ENCODE measurements around the gene FGF6. TPM values are rescaled to one million over a fixed set of nuclear protein-coding genes. Genes with fewer than 3 reads are reported as not detected.

FGF6 gene
- total and polyA plus RNA-seq, 2 donors (not counting 1 experiment from before 2014, with no cell fraction given), result not detected

- Histone ChIP-seq H3K36me3 (ENCODE audit: control insufficient read depth, insufficient read depth, low read length) (no peaks in the 10 kb centered on the region), H3K4me1 (ENCODE audit: control insufficient read depth, extremely low read depth, insufficient read depth, low read length) (no peaks in the 10 kb centered on the region), H3K4me3 (replicated peaks in 1 of 4; ENCODE audit: control extremely low read depth in 1 of 4, insufficient read depth in 1 of 4, low read depth in 3 of 4, low read length in 4 of 4) (no peak overlapping the region), H2AFZ (ENCODE audit: low read length) (no peak overlapping the region), H3K9ac (ENCODE audit: insufficient read depth, low read length) (no peak overlapping the region), H3K27ac (ENCODE audit: insufficient read depth, low read length) (no peak overlapping the region), H3K27me3 (ENCODE audit: control insufficient read depth, insufficient read depth, low read length) (no peaks in the 10 kb centered on the region), H3K4me2 (ENCODE audit: extremely low read depth, insufficient read depth, low read length) (no peak overlapping the region), H4K20me1 (ENCODE audit: control insufficient read depth, extremely low read depth, insufficient read depth, low read length) (no peaks in the 10 kb centered on the region), H3K79me2 (ENCODE audit: control insufficient read depth, insufficient read depth, low read length) (no peaks in the 10 kb centered on the region), H3K9me3 (ENCODE audit: control insufficient read depth, insufficient read depth, low read depth, low read length) (no peaks in the 10 kb centered on the region)
- DNase-seq (ENCODE audit: low read depth in 2 of 2), result no peak
- TF ChIP-seq CTCF (conservative IDR thresholded peaks at IDR 0.05 in 1 of 2, IDR thresholded peaks at IDR 0.05 in 1 of 2; ENCODE audit: low read depth in 1 of 2, low read length in 2 of 2) (no peak), EZH2 (IDR thresholded peaks at IDR 0.05; ENCODE audit: low read length, missing control alignments) (no peak)
Measured at GRCh38 chr12:4431866-4432265, 13.7 kb downstream of the FGF6 start.

GRCh38 chr12:4431436-4431835, 14.2 kb downstream of the FGF6 start:
- DNase-seq (ENCODE audit: low read depth in 2 of 2), result no peak
- no peaks in the 10 kb centered on the region for H3K4me1 ChIP-seq (ENCODE audit: control insufficient read depth, extremely low read depth, insufficient read depth, low read length)
- no peak overlapping the region for H3K9ac ChIP-seq (ENCODE audit: insufficient read depth, low read length)
- H3K4me2 ChIP-seq (ENCODE audit: extremely low read depth, insufficient read depth, low read length), result no peak overlapping the region
- H3K79me2 ChIP-seq (ENCODE audit: control insufficient read depth, insufficient read depth, low read length), result no peaks in the 10 kb centered on the region
- H3K27ac ChIP-seq (ENCODE audit: insufficient read depth, low read length), result no peak overlapping the region
- no peaks in the 10 kb centered on the region for H3K27me3 ChIP-seq (ENCODE audit: control insufficient read depth, insufficient read depth, low read length)
- H2AFZ ChIP-seq (ENCODE audit: low read length), result no peak overlapping the region
- H3K4me3 ChIP-seq (replicated peaks in 1 of 4; ENCODE audit: control extremely low read depth in 1 of 4, insufficient read depth in 1 of 4, low read depth in 3 of 4, low read length in 4 of 4), result no peak overlapping the region
- H3K36me3 ChIP-seq (ENCODE audit: control insufficient read depth, insufficient read depth, low read length), result no peaks in the 10 kb centered on the region
- H4K20me1 ChIP-seq (ENCODE audit: control insufficient read depth, extremely low read depth, insufficient read depth, low read length), result no peaks in the 10 kb centered on the region
- H3K9me3 ChIP-seq (ENCODE audit: control insufficient read depth, insufficient read depth, low read depth, low read length), result no peaks in the 10 kb centered on the region
- TF ChIP-seq CTCF (conservative IDR thresholded peaks at IDR 0.05 in 1 of 2, IDR thresholded peaks at IDR 0.05 in 1 of 2; ENCODE audit: low read depth in 1 of 2, low read length in 2 of 2), result no peak
- no peak for TF ChIP-seq EZH2 (IDR thresholded peaks at IDR 0.05; ENCODE audit: low read length, missing control alignments)

GRCh38 chr12:4424422-4424821, 21.2 kb downstream of the FGF6 start:
- H3K4me3 ChIP-seq (replicated peaks in 1 of 4; ENCODE audit: control extremely low read depth in 1 of 4, insufficient read depth in 1 of 4, low read depth in 3 of 4, low read length in 4 of 4), result no peak overlapping the region
- no peak for DNase-seq (ENCODE audit: low read depth in 2 of 2)
- H3K9ac ChIP-seq (ENCODE audit: insufficient read depth, low read length), result no peak overlapping the region
- no peak overlapping the region for H3K4me2 ChIP-seq (ENCODE audit: extremely low read depth, insufficient read depth, low read length)
- no peaks in the 10 kb centered on the region for H3K36me3 ChIP-seq (ENCODE audit: control insufficient read depth, insufficient read depth, low read length)
- no peaks in the 10 kb centered on the region for H3K27me3 ChIP-seq (ENCODE audit: control insufficient read depth, insufficient read depth, low read length)
- no peaks in the 10 kb centered on the region for H3K9me3 ChIP-seq (ENCODE audit: control insufficient read depth, insufficient read depth, low read depth, low read length)
- H2AFZ ChIP-seq (ENCODE audit: low read length), result no peak overlapping the region
- no peaks in the 10 kb centered on the region for H3K4me1 ChIP-seq (ENCODE audit: control insufficient read depth, extremely low read depth, insufficient read depth, low read length)
- no peak overlapping the region for H3K27ac ChIP-seq (ENCODE audit: insufficient read depth, low read length)
- H4K20me1 ChIP-seq (ENCODE audit: control insufficient read depth, extremely low read depth, insufficient read depth, low read length), result no peaks in the 10 kb centered on the region
- H3K79me2 ChIP-seq (ENCODE audit: control insufficient read depth, insufficient read depth, low read length), result no peaks in the 10 kb centered on the region
- TF ChIP-seq CTCF (conservative IDR thresholded peaks at IDR 0.05 in 1 of 2, IDR thresholded peaks at IDR 0.05 in 1 of 2; ENCODE audit: low read depth in 1 of 2, low read length in 2 of 2) (no peak), EZH2 (IDR thresholded peaks at IDR 0.05; ENCODE audit: low read length, missing control alignments) (no peak)

All from fibroblast of lung (primary cell).